Esophagus muscularis mucosa (tissue), 4 donors: ENCODE measurements around the gene AUTS2.

Source experiments
- EP300 ChIP-seq: sonication (generic); formaldehyde crosslinking; IDR thresholded peaks from one replicate; pipeline ENCODE4 v1.6.1; 2017; ENCODE audit warnings: antibody characterized with exemption
- POLR2A ChIP-seq: fragments of 450-650 bp; IDR thresholded peaks from one replicate; pipeline ENCODE4 v1.6.1; 2017; ENCODE audit warnings: antibody characterized with exemption, moderate library complexity, mild to moderate bottlenecking, low read depth
- POLR2AphosphoS5 ChIP-seq, 2 donors: sonication (generic); formaldehyde crosslinking; IDR thresholded peaks; one replicate each; pipeline ENCODE4 v1.6.1; 2017; ENCODE audit warnings: antibody characterized with exemption in 2 of 2
- TF ChIP-seq, protein P1 (sequence below), 3 experiments: fragments of 200-600 bp in 2 of 3; fragments of 450-650 bp in 1 of 3; sonication (generic) in 2 of 3; IDR thresholded peaks; one replicate each; pipeline ENCODE4 v1.5.1; 2017 to 2019; ENCODE audit warnings: antibody characterized with exemption in 3 of 3, mild to moderate bottlenecking in 2 of 3, moderate library complexity in 1 of 3

DNA sequence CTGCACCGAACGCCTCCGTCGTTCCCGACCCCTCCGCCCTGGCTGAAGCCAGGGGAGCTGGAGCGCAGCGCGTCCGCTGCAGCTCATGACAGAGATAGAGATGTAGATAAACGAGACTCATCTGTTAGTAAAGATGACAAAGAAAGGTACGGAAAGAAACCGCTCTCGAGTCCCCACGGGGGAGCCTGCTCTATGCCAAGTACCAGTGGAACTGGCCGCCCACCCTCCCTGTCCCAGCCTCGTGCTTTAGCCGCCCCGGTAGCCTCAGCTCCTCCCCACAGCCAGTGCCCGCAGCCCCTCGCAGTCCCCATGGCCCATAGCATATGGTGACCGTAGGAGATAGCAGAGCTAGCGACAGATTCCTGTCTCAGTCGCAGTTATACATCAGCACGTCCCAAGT lies 1189.0 kb downstream of the AUTS2 start:
- TF ChIP-seq, protein P1, sequence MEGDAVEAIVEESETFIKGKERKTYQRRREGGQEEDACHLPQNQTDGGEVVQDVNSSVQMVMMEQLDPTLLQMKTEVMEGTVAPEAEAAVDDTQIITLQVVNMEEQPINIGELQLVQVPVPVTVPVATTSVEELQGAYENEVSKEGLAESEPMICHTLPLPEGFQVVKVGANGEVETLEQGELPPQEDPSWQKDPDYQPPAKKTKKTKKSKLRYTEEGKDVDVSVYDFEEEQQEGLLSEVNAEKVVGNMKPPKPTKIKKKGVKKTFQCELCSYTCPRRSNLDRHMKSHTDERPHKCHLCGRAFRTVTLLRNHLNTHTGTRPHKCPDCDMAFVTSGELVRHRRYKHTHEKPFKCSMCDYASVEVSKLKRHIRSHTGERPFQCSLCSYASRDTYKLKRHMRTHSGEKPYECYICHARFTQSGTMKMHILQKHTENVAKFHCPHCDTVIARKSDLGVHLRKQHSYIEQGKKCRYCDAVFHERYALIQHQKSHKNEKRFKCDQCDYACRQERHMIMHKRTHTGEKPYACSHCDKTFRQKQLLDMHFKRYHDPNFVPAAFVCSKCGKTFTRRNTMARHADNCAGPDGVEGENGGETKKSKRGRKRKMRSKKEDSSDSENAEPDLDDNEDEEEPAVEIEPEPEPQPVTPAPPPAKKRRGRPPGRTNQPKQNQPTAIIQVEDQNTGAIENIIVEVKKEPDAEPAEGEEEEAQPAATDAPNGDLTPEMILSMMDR (IDR thresholded peaks at IDR 0.05) = no peak
- TF ChIP-seq POLR2AphosphoS5 (IDR thresholded peaks at IDR 0.05) (no peak), POLR2A (no peak), EP300 (no peak)
